Neural crest cell (in vitro differentiated cells): ENCODE measurements around the gene PGC. TPM values are rescaled to one million over a fixed set of nuclear protein-coding genes. Genes with fewer than 3 reads are reported as not detected.

ENCODE experiments used
- DNase-seq: peaks from one replicate; pipeline ENCODE4 v3.0.0; 2021; ENCODE audit warnings: low read depth, mixed read lengths, low spot score
- H3K27ac Mint-ChIP-seq: one replicate; pipeline ENCODE4 v1.8.0; 2021; ENCODE audit warnings: mild to moderate bottlenecking, mixed read lengths; ENCODE audit not compliant: unreplicated experiment
- H3K27me3 Mint-ChIP-seq: 2 replicates; pipeline ENCODE4 v1.8.0; 2021; ENCODE audit warnings: low read depth, mild to moderate bottlenecking, mixed read lengths
- H3K36me3 Mint-ChIP-seq: 2 replicates; pipeline ENCODE4 v1.8.0; 2021; ENCODE audit warnings: low read depth, mild to moderate bottlenecking, mixed read lengths
- H3K4me1 Mint-ChIP-seq: 2 replicates; pipeline ENCODE4 v1.8.0; 2021; ENCODE audit warnings: mixed read lengths
- H3K4me3 Mint-ChIP-seq: one replicate; pipeline ENCODE4 v1.8.0; 2021; ENCODE audit warnings: mild to moderate bottlenecking, mixed read lengths
- H3K9me3 Mint-ChIP-seq: 2 replicates; pipeline ENCODE4 v1.8.0; 2021; ENCODE audit warnings: mixed read lengths
- CTCF ChIP-seq: fragments of 200-600 bp; sonication (generic); conservative IDR thresholded peaks from 2 replicates; pipeline ENCODE4 v1.5.0; 2021; ENCODE audit warnings: antibody characterized with exemption, mild to moderate bottlenecking
- total RNA-seq: library from RNA; stranded (reverse); gene quantifications from 2 replicates; pipeline ENCODE4 v1.2.1, GENCODE V29; 2021

Gene PGC
- total RNA-seq, 1 donor from 2014 or later: not detected

DNA sequence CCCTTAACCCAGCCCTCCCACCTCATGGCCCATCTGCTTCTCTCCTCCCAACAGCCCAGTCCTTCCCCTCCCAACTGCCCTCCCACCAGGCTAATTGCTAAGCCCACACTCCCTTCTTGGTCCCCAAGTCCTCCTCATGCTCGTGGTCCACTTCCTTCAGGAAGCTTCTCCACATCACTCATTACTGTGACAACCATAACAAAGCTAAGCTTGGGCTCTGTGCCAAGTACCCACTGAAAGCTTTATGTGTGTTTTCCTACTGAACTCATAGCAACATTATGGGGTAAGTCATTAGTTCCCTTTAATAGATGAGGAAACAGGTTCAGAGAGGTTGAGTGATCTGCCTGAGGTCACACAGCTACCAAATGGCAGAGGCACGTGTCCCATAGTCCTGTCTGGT lies 16.3 kb upstream of the PGC start:
- TF ChIP-seq CTCF: no peak
- Mint-ChIP-seq H3K27ac (no peak overlapping the region), H3K4me3 (no peak overlapping the region), H3K36me3 (no peaks in the 10 kb centered on the region), H3K4me1 (peaks cover 14% of the 10 kb centered on the region), H3K27me3 (peaks cover 5% of the 10 kb centered on the region), H3K9me3 (no peaks in the 10 kb centered on the region)
- no peak for DNase-seq

- H3K27ac Mint-ChIP-seq: no peak overlapping the region
- no peaks in the 10 kb centered on the region for H3K4me1 Mint-ChIP-seq
- no peaks in the 10 kb centered on the region for H3K36me3 Mint-ChIP-seq
- H3K4me3 Mint-ChIP-seq: no peak overlapping the region
- peaks cover 9% of the 10 kb centered on the region for H3K27me3 Mint-ChIP-seq
- H3K9me3 Mint-ChIP-seq: no peaks in the 10 kb centered on the region
- no peak for TF ChIP-seq CTCF
- DNase-seq: no peak
These were observed 12.8 kb upstream of the PGC start for GRCh38 chr6:41759905-41760579.

- H3K4me1 Mint-ChIP-seq: no peaks in the 10 kb centered on the region
- H3K36me3 Mint-ChIP-seq: no peaks in the 10 kb centered on the region
- H3K27ac Mint-ChIP-seq: no peak overlapping the region
- no peak for DNase-seq
- no peak overlapping the region for H3K4me3 Mint-ChIP-seq
- peaks cover 13% of the 10 kb centered on the region for H3K27me3 Mint-ChIP-seq
- no peaks in the 10 kb centered on the region for H3K9me3 Mint-ChIP-seq
- TF ChIP-seq CTCF: no peak
These were observed 12.1 kb upstream of the PGC start for GRCh38 chr6:41759106-41759904.

- H3K4me3 Mint-ChIP-seq: no peak overlapping the region
- no peaks in the 10 kb centered on the region for H3K4me1 Mint-ChIP-seq
- no peak for DNase-seq
- no peak overlapping the region for H3K27ac Mint-ChIP-seq
- no peaks in the 10 kb centered on the region for H3K36me3 Mint-ChIP-seq
- no peak for TF ChIP-seq CTCF
- H3K27me3 Mint-ChIP-seq: peaks cover 14% of the 10 kb centered on the region
- no peaks in the 10 kb centered on the region for H3K9me3 Mint-ChIP-seq
These were observed 11.4 kb upstream of the PGC start for GRCh38 chr6:41758641-41759035.

DNA sequence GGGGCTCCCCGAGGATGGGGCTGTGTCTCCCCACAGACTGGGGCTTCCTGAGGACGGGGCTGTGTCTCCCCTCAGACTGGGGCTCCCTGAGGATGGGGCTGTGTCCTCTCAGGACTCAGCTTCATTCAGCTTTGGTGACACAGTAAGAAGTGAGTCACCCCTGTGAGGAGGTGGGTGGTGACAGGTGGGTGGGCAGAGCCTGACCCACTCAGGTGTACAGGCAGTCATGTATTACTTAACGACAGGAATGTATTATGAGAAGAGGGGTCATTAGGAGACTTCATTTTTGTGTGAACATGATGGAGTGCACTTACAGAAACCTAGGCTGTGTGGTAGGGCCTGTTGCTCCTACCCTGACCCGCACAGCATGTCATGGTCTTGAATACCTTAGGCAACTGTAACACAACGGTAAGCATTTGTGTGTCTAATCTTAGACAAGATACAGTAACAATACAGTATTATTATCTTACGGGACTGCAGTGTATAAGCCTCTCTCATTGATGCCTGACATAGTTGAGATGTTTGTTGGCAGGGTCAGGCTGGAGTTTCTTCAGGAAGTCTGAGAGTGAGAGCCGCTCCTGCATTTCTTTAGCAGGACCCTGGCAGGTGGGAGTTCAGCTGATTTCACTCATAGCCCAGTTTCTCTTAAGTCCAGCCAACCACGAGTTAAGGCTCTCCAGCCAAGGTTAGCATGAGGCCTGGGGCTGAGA lies 10.9 kb upstream of the PGC start:
- TF ChIP-seq CTCF: no peak
- Mint-ChIP-seq H3K9me3 (no peaks in the 10 kb centered on the region), H3K4me1 (no peaks in the 10 kb centered on the region), H3K27ac (no peak overlapping the region), H3K27me3 (peaks cover 15% of the 10 kb centered on the region), H3K36me3 (no peaks in the 10 kb centered on the region), H3K4me3 (no peak overlapping the region)
- no peak for DNase-seq
